IPS-NIHi7 (cell line): ENCODE measurements around the gene TNNC1.

Experiments used
- DNase-seq: peaks from one replicate; pipeline ENCODE4 v3.0.0; 2012; ENCODE audit warnings: mixed read lengths; ENCODE audit errors: extremely low spot score

TNNC1 gene

GRCh38 chr3:52484680-52485461 is 31.0 kb upstream of the TNNC1 start:
- DNase-seq = no peak

- DNase-seq = no peak
These were observed 29.9 kb upstream of the TNNC1 start for GRCh38 chr3:52483577-52484381.

GRCh38 chr3:52483081-52483480 is 29.2 kb upstream of the TNNC1 start:
- DNase-seq = no peak

GRCh38 chr3:52481819-52482521 is 28.1 kb upstream of the TNNC1 start:
- DNase-seq = peak; percentile 95

- DNase-seq = no peak
These were observed 27.2 kb upstream of the TNNC1 start for GRCh38 chr3:52480768-52481715.

- no peak for DNase-seq
These were observed 26.2 kb upstream of the TNNC1 start for GRCh38 chr3:52479877-52480575.

GRCh38 chr3:52479037-52479876 is 25.4 kb upstream of the TNNC1 start:
- DNase-seq = no peak

GRCh38 chr3:52477796-52478095 is 23.9 kb upstream of the TNNC1 start:
- no peak for DNase-seq

GRCh38 chr3:52477076-52477795 is 23.4 kb upstream of the TNNC1 start:
- DNase-seq = no peak

GRCh38 chr3:52473026-52473425 is 19.2 kb upstream of the TNNC1 start:
- no peak for DNase-seq

- DNase-seq = no peak
These were observed 18.6 kb upstream of the TNNC1 start for GRCh38 chr3:52472239-52473000.

- DNase-seq = peak; percentile 70
These were observed 17.8 kb upstream of the TNNC1 start for GRCh38 chr3:52471371-52472238.

- DNase-seq = no peak
These were observed 17.1 kb upstream of the TNNC1 start for GRCh38 chr3:52470920-52471319.

- DNase-seq = no peak
These were observed 15.2 kb upstream of the TNNC1 start for GRCh38 chr3:52469001-52469400.

- DNase-seq = no peak
These were observed 14.5 kb upstream of the TNNC1 start for GRCh38 chr3:52468336-52468735.

GRCh38 chr3:52463416-52463815 is 9.6 kb upstream of the TNNC1 start:
- DNase-seq = no peak

- no peak for DNase-seq
These were observed 8.0 kb upstream of the TNNC1 start for GRCh38 chr3:52461874-52462273.
